Daoy (cell line): ENCODE results near the gene PITPNC1. TPM values are rescaled to one million over a fixed set of nuclear protein-coding genes. Genes with fewer than 3 reads are reported as not detected.
"Not testable (repeated sequence)": the region's sequence is repeated elsewhere in the genome, so short reads cannot be mapped to it uniquely, and the experiment has no call there.

Experiments used
- DNase-seq: peaks from one replicate; pipeline ENCODE4 v3.0.0-alpha.2; 2015; ENCODE audit warnings: low read depth
- total RNA-seq: library from RNA; depleted of rRNA; stranded (reverse); fragments of >200 nt; shearing (Covaris generic); gene quantifications from 2 replicates; pipeline ENCODE4 v1.2.3, GENCODE V29; 2014

The PITPNC1 gene
- total RNA-seq, 1 experiment from 2014 or later, result 8.4 TPM

DNA sequence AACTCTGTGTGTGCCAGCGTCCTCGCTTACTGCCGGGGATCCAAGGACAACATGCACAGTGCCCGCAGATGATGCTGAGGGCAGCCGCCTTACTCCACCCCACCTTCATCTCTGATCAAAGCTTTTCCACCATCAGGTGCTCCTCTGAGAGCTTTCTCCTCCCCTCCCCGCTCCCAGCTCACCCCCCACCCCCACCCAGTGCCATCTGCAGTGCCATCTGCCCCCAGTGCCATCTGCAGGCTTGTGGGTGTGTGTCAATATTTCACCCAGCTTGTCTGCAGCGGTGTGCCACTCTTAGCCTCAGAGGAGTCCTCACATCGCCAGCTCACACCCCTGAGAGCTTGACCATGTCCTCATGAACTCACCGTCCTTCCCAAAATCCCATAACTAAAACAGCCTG is 242.5 kb downstream of the PITPNC1 start:
- no peak for DNase-seq

DNA sequence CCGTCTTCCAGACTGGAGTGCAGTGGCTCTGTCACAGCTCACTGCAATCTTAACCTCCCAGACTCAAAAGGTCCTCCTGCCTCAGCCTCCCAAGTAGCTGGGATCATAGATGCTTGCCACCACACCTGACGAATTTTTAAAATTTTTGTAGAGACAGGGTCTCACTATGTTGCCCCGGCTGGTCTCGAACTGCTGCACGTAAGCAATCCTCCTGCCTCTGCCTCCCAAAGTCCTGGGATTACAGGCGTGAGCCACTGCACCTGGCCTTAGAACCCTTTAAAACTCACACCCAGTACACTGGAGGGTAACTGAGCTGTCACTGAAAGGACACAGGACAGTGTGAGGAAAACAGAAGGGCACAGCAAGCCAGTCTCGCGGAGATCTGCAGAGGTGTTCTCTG is 243.0 kb downstream of the PITPNC1 start:
- no peak for DNase-seq

DNA sequence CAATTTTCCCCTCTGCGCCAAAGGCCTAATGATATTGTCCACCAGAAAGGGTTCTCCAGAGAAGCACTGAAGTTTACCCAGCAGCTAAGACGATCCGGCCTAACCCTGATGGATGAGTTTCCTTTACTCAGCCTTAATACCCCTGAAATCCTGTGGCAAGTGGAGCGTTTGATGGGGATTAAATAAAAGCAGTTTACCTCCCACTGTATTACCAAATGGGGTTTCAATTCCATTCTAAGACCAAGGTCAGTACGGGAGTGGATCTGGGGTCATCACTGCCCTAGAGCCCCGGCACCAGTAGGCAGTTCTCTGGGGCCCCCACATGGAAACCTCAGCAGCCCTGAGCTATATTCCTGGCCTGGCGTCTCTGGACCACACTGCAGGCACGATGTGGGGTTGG is 243.6 kb downstream of the PITPNC1 start:
- DNase-seq, result no peak

- DNase-seq, result no peak
These were observed 246.7 kb downstream of the PITPNC1 start for GRCh38 chr17:67623767-67624166.

DNA sequence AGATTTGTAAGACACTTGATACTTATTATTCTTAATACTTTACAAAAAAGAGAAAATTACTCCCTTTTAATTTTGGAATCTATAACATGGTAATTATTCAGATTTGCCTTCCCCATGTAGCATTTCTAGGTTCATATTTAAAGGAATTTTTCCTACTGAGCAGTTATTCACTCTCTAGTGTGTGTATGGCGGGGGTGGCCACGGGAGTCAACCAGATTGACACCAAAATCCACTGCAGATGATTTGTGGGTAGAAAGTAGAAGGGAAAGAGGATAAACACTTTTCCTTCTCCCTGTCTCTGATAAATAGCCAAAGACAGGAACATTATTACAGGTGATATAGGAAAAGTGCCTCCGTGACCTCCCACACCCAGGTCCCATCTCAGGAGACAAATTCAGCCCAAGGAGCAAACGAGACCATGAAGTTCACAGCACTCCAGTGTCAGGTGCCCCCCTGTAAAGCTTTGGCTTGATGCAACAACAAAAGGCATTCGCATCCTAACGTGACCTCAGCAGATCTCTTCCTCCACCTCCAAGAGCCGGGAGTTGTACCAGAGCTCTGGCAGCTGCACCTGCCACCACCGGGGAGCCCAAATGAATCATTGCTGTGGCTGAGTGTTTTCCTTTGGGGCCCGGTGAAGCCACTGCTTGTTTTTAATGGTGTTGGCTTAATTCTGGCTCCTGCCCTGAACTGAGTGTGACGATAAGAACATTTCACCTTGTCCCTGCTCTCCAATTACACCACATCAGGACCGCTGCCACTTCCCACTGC is 248.0 kb downstream of the PITPNC1 start:
- DNase-seq, result peak; percentile 28

DNA sequence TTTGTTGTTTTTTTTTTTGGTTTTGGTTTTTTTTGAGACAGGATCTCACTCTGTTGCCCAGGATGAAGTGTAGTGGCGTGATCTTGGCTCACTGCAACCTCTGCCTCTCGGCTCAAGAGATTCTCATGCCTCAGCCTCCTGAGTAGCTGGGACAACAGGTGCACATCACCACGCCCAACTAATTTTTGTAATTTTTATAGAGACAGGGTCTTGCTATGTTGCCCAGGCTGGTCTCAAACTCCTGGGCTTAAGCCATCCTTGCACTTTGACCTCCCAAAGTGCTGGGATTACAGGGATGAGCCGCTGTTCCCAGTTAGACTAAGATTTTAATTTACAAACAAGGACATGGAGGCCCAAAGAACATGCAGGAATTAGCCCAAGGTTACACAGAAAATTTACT is 248.9 kb downstream of the PITPNC1 start:
- DNase-seq, result no peak

- peak; percentile 50 for DNase-seq
These were observed 251.5 kb downstream of the PITPNC1 start for GRCh38 chr17:67628580-67629013.

DNA sequence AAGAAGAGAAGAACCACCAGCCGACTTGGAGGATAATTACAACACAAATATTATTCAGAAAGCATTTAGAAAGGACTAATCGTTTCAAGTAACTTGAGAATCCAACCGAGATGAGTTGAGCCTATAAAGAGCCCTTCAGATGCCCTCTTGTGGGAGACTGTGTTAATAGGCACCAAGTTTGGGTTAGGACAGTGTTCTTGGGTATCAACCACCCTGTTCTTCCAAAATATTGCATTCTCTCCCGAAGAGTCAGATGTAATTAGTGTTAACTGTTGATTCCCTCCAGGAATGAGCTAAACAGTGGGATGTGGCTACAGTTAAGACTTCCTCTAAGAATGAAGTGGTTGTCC is 252.9 kb downstream of the PITPNC1 start:
- peak; percentile 25 for DNase-seq

GRCh38 chr17:67630836-67631235 is 253.8 kb downstream of the PITPNC1 start:
- DNase-seq, result not testable (repeated sequence)

- DNase-seq, result no peak
These were observed 255.1 kb downstream of the PITPNC1 start for GRCh38 chr17:67632141-67632540.

DNA sequence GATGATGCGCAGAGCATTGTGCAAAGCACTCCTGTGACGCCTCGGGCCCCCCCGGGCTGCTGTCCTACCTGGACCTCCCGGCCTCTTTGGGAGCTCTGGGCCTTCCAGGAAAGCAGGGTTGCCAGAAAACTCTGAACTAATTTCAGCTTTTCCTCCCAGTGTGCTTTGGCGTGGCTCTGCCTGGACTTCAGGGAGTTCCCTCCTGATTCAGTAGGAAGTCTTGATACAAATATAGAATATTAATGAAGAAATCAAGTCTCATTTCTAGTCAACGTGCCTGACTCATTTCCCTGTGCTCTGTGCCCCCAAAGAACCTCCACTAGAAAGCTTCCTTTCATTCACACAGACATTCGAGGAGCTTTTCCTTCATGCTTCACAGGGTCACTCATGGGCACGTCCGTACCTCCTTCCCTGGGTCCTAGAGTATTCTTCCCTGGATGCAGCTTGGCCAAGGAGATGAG is 256.7 kb downstream of the PITPNC1 start:
- DNase-seq, result no peak

DNA sequence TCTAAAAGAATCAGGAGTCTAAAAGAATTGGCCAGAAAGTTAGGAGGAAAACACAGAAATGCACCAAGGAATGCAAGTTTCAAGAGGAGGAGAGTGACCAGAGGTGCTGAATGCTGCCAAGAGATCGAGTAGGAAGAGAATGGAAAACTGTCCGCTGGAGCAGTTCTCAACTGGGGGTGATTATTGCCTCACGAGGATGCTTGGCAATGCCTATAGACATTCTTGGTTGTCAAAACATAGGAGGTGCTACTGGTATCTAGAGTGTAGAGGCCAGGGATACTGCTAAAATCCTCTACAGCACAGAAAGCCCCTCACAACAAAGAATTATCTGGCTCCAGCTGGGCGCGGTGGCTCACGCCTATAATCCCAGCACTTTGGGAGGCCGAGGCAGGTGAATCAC is 258.6 kb downstream of the PITPNC1 start:
- no peak for DNase-seq

GRCh38 chr17:67636312-67636711 is 259.2 kb downstream of the PITPNC1 start:
- no peak for DNase-seq

GRCh38 chr17:67636834-67637520 is 259.9 kb downstream of the PITPNC1 start:
- DNase-seq, result no peak

DNA sequence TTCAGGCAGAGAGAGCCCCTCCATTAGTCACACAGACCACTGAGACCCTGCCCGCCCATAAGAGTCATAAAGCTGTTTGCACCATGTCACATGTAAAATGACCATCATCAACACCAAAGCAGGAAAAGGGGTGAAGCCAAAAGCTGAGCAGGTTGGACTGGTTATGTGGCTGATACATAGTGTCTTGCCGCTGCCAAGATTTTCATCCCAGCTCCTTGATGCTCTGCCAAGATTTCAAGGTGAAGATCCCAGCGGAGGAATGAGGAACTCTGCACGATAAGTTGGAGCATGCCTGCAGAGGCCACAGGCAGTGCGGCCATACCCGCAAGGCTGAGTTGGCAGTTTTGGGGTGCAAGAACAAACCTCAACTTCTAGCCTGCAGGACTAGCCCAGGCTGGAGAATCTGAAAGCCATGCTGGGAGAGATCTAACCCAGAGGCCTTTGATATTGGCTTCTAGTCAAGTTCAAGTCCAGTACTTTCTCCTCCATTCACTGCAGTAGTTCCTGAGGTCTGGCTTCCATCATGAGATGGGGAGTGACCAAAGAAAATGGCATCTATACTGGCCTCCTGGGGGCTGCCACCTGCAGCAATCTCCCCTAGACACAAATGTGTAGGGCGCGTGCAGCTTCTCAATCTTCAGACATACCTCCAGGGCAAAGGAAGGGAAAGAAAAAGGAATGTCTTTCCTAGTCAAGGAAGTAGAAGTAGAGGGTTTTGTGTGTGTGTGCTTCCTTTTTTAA is 261.0 kb downstream of the PITPNC1 start:
- DNase-seq, result no peak

GRCh38 chr17:67638871-67639270 is 261.8 kb downstream of the PITPNC1 start:
- DNase-seq, result no peak

GRCh38 chr17:67639555-67639954 is 262.5 kb downstream of the PITPNC1 start:
- DNase-seq, result no peak

DNA sequence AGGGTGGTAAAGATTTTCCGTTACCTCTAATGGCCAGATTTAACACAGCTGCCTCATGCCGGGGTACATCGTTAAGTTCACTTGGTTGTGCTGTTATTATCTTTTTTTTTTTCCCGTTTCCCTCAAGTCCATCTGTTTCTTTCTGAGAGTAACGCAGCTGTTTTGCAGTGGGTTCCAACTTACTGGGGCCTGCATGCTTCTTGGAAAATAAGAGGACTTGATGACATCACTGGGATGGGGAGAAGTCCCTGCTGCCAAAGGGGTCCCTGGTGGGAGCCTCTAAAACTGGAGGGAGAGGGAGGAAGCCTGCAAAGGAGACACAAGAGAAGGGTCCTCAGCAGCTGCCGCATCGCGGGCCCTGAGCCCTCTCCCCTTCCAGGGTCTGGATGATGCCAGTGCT is 262.9 kb downstream of the PITPNC1 start:
- DNase-seq, result no peak

GRCh38 chr17:67642488-67642887 is 265.4 kb downstream of the PITPNC1 start:
- DNase-seq, result no peak

- DNase-seq, result no peak
These were observed 267.0 kb downstream of the PITPNC1 start for GRCh38 chr17:67644061-67644460.

DNA sequence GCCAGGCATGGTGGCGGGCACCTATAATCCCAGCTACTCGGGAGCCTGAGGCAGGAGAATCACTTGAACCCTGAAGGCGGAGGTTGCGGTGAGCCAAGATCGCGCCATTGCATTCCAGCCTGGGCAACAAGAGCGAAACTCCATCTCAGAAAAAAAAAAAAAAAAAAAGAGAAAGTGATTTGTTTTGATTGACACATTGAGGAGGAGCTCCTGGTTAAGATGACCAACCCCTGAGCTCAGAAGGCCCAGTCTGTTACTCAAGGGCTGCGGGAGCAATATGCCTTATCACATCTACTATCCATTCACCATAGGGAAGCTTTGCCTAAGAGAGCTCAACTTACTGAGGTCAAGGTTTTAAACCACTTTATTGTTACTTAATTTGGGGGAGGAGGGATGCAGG is 268.1 kb downstream of the PITPNC1 start:
- not testable (repeated sequence) for DNase-seq

DNA sequence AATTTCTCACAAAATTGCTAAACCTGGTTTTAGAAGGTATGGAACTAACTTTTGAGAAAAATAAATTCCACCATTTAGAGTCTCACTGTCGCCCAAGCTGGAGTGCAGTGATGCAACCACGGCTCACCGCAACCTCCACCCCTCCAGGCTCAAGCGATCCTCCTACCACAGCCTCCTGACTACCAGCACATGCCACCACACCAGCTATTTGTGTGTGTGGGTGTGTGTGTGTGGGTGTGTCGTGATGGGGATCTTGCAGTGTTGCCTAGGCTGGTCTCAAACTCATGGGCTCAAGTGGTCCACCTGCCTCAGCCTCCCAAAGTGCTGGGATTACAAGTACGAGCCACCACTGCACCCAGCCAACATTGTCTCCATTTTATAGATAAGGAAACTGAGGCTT is 269.4 kb downstream of the PITPNC1 start:
- DNase-seq, result no peak

DNA sequence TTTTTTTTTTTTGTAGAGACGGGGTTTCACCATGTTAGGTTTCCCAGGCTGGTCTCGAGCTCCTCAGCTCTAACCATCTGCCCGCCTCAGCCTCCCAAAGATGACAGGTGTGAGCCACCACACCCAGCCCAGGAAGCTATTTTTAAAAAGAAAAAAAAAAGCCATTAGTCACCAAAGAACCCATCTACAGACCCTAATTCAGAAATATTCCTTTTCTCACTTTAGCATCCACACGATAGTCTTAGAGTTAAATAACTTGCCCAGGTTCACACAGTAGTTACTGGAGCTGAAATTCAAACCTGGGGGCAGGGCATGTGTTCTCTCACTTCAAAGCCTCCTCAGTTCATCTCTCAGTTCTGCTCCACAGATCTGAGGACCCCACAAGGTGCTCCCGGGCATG is 270.4 kb downstream of the PITPNC1 start:
- DNase-seq, result no peak
